Spleen (tissue), 11 donors: ENCODE measurements around the gene TRIM33. TPM values are rescaled to one million over a fixed set of nuclear protein-coding genes. Genes with fewer than 3 reads are reported as not detected.

Experiments used
- DNase-seq: peaks from one replicate; pipeline ENCODE4 v3.0.0-alpha.2; 2020
- H3K27ac ChIP-seq, 8 donors: fragments of 200-600 bp; sonication (generic) in 7 of 8; 1 replicate in 4 of 8; 2 replicates in 4 of 8; pipeline versions ENCODE4 v1.5.0 to v1.8.0; 2016 to 2021; ENCODE audit warnings: inconsistent platforms in 4 of 8, mild to moderate bottlenecking in 4 of 8, moderate library complexity in 1 of 8
- H3K27me3 ChIP-seq, 7 donors: fragments of 200-600 bp; sonication (generic) in 6 of 7; replicated peaks in 1 of 7; 1 replicate in 4 of 7; 2 replicates in 3 of 7; pipeline versions ENCODE4 v1.5.0 to v1.8.0; 2016 to 2021; ENCODE audit warnings: inconsistent platforms in 3 of 7, mild to moderate bottlenecking in 1 of 7
- H3K36me3 ChIP-seq, 6 donors: fragments of 200-600 bp; sonication (generic) in 5 of 6; 1 replicate in 4 of 6; 2 replicates in 2 of 6; pipeline versions ENCODE4 v1.5.0 to v1.8.0; 2016 to 2021; ENCODE audit warnings: inconsistent platforms in 2 of 6
- H3K4me1 ChIP-seq, 6 donors: fragments of 200-600 bp; sonication (generic) in 5 of 6; 1 replicate in 3 of 6; 2 replicates in 3 of 6; pipeline versions ENCODE4 v1.5.0 to v1.8.0; 2016 to 2021; ENCODE audit warnings: inconsistent platforms in 3 of 6
- H3K4me3 ChIP-seq, 8 donors: fragments of 200-600 bp; sonication (generic) in 7 of 8; 1 replicate in 4 of 8; 2 replicates in 4 of 8; pipeline versions ENCODE4 v1.5.0 to v1.8.0; 2016 to 2021; ENCODE audit warnings: inconsistent platforms in 4 of 8, mild to moderate bottlenecking in 4 of 8, moderate library complexity in 2 of 8
- H3K9me3 ChIP-seq, 8 donors: fragments of 200-600 bp; sonication (generic) in 7 of 8; 1 replicate in 4 of 8; 2 replicates in 4 of 8; pipeline versions ENCODE4 v1.5.0 to v1.8.0; 2016 to 2021; ENCODE audit warnings: inconsistent platforms in 4 of 8
- CTCF ChIP-seq, 11 experiments: fragments of 200-600 bp in 7 of 11; fragments of 450-650 bp in 4 of 11; sonication (generic) in 4 of 11; IDR thresholded peaks in 8 of 11; conservative IDR thresholded peaks in 3 of 11; 1 replicate in 7 of 11; 2 replicates in 4 of 11; pipeline versions ENCODE4 v1.4.0 to v1.8.0; 2016 to 2021; ENCODE audit warnings: antibody characterized with exemption in 11 of 11, inconsistent platforms in 4 of 11, mild to moderate bottlenecking in 1 of 11
- POLR2A ChIP-seq, 3 donors: fragments of 450-650 bp; IDR thresholded peaks; one replicate each; pipeline ENCODE4 v1.5.1; 2017; ENCODE audit warnings: antibody characterized with exemption in 3 of 3, mild to moderate bottlenecking in 1 of 3
- POLR2AphosphoS5 ChIP-seq, 3 donors: sonication (generic); formaldehyde crosslinking; IDR thresholded peaks; one replicate each; pipeline ENCODE4 v1.5.1; 2017; ENCODE audit warnings: antibody characterized with exemption in 3 of 3
- whole genome bisulfite sequencing, 5 donors: extraction: QIAGEN DNeasy Blood & Tissue Kit in 3 of 5; methylation state at CpG; one replicate each; pipeline versions ENCODE4 v1.1.5 to v1.1.7; 2013 to 2018; 5-methylcytosine and 5-hydroxymethylcytosine counted together
- intact Hi-C: fragments of 100-400 bp; cut with DNase I; formaldehyde crosslinking; loops from one replicate; pipeline ENCODE4 v1.15.0; 2023; ENCODE audit warnings: low total_unique reads
- polyA plus RNA-seq, 3 donors: library from polyadenylated mRNA; stranded (reverse); fragments of 200-250 nt; gene quantifications; one replicate each; pipeline ENCODE4 v1.2.1, GENCODE V29; 2013
- total RNA-seq, 7 donors: library from RNA; depleted of rRNA in 3 of 7; stranded (reverse); fragments of >200 nt in 3 of 7; fragmentation: NEBNext Ultra II Directional in 4 of 7; extraction: Animal tissue kit (Norgen Biotek cat#: 25700) in 4 of 7; gene quantifications; one replicate each; pipeline versions ENCODE4 v1.1.0 to v1.2.1, GENCODE V29; 2016 to 2021
- donor health status: healthy with polysubstance abuse.
- donor health status: DM: no; HTN: no; CAD: no; lungs with moderate emphysema.
- donor health status: DM: no; HTN: no; CAD: no.
- donor health status: Bipolar disorder and iron deficiency.
- donor health status: healthy.
- donor health status: DM: no; HTN: no; CAD: no.
- donor health status: DM: yes; HTN: yes; CAD: no.

The TRIM33 gene
- total and polyA plus RNA-seq, 10 donors: 8.9 to 59.4 (median 42.2) TPM

DNA sequence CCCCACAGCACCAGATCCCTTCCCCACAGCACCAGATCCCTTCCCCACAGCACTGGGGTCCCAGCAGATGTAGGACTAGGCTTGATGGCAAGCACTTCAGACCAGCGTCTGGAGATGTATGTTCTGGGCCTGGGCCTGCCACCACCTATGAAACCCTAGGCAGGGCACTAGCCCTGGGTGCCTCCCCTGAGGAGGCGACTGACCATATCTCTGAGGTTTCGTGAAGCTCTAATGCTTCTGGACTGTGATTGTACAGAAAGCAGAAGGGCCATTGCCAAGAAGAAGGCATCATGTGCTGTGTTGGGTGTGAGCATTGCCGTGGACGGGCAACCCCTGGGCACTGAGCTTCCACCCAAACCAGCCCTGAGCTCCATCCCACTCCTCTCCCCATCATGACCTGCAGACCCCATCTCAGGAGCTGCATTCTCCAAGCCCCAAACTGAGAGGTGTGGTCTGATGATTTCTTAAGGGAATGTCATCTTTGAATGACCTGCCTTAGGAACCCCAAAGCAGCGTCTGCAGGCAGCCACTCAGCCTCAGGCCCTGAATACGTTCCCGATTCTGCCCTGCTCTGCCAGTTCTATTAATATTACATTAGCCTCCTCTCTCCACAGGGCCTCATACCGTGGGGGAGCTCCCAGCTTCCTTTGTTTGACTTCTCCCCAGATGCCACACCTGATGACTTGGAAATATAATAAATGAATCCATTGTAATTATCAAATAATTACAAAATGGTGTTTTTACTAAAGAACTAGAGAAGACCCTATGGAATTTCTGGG, 163.4 kb downstream of the TRIM33 start:
- TF ChIP-seq POLR2A (IDR thresholded peaks at IDR 0.05): no peak
- no peak for TF ChIP-seq CTCF (IDR thresholded peaks at IDR 0.05 in 8 of 11, conservative IDR thresholded peaks at IDR 0.05 in 3 of 11)
- TF ChIP-seq POLR2AphosphoS5 (IDR thresholded peaks at IDR 0.05): no peak
- H3K4me3 ChIP-seq: no peak overlapping the region
- intact Hi-C loops: no loop called here
- H3K27me3 ChIP-seq: no peaks in the 10 kb centered on the region
- no peak for DNase-seq
- 88 to 95% (median 91%) methylated on average over 9 of the region's 9 CpGs for WGBS, 5 donors
- peaks cover 10 to 29% (median 17%) of the 10 kb centered on the region in 6 donors for H3K4me1 ChIP-seq
- H3K27ac ChIP-seq: no peak overlapping the region
- no peaks in the 10 kb centered on the region for H3K9me3 ChIP-seq
- H3K36me3 ChIP-seq: no peaks in the 10 kb centered on the region

DNA sequence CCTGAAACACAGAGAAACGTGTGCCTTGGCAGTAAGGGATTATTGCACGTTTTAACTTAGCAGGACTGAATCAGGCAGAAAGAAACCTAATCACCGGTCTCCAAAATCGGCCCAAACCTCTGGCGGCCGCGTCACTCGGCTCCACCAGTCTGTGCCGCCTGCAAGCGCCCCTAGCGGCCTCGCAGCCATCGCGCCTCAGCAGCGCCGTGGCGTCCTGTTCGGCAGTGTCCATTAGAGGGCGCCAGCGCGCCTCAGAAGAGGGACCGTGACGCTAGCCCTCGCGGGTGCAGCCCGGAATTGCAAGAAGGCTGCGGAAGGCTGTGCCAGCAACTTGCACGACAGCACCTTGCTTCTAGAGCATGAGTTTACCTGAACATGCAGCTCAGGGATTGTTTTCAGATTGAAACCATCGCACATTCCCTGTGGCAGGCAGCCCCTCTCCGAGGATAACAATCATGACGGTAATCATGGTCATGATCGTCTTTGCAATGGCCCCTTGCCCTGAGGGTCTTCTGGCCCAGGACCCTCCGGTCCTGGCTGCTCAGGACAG, 164.4 kb downstream of the TRIM33 start:
- H3K9me3 ChIP-seq: no peaks in the 10 kb centered on the region
- WGBS, 5 donors: 6 to 8% (median 7%) methylated on average over 30 to 33 of the region's 33 CpGs
- peak; percentile 100 for TF ChIP-seq CTCF (IDR thresholded peaks at IDR 0.05 in 8 of 11, conservative IDR thresholded peaks at IDR 0.05 in 3 of 11)
- no peak for TF ChIP-seq POLR2A (IDR thresholded peaks at IDR 0.05)
- peak; percentile 81 to 91 (median 81) for TF ChIP-seq POLR2AphosphoS5 (IDR thresholded peaks at IDR 0.05)
- no peaks in the 10 kb centered on the region for H3K36me3 ChIP-seq
- H3K27me3 ChIP-seq: no peaks in the 10 kb centered on the region
- DNase-seq: peak; percentile 100
- intact Hi-C loops: no loop called here
- H3K27ac ChIP-seq: peak overlapping the region; percentile 39 to 85 (median 74)
- H3K4me1 ChIP-seq: peaks cover 10 to 36% (median 21%) of the 10 kb centered on the region in 6 donors
- H3K4me3 ChIP-seq: peak overlapping the region; percentile 31 to 67 (median 42)

DNA sequence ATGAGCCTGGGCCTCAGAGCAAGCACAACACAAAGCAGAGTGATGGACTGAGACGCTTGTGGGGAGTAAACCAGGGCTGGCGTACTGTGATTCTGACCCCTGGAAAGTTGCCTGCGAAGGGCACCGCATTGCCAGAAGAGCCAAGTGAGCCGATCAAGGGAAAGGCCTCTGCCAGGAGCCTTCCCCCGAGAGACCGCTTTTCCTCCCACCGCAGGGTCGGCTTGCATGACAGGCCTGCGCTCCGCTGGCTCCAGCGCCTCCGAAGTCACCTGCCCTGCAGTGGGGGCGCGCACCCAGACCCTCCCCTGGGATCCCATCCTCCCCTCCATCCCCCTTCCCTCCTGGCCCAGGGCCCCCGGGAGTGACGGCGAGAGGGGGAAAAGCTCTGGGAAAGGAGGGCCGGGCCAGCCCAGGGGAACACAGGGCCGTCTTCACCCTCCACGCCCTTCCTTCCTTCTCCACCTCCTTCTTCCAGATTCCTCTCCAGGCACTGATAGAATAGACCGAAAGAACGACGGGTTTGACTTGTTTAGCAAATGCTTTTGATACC, 165.0 kb downstream of the TRIM33 start:
- Histone ChIP-seq H3K4me3 (peak overlapping the region; percentile 31 to 67 (median 42)), H3K27ac (peak overlapping the region; percentile 39 to 85 (median 74)), H3K27me3 (no peaks in the 10 kb centered on the region), H3K36me3 (no peaks in the 10 kb centered on the region), H3K9me3 (no peaks in the 10 kb centered on the region), H3K4me1 (peaks cover 10 to 41% (median 21%) of the 10 kb centered on the region in 6 donors)
- intact Hi-C loops: no loop called here
- DNase-seq: peak; percentile 84
- WGBS, 5 donors: 21 to 32% (median 26%) methylated on average over 19 to 24 of the region's 24 CpGs
- TF ChIP-seq POLR2AphosphoS5 (IDR thresholded peaks at IDR 0.05) (no peak), POLR2A (IDR thresholded peaks at IDR 0.05) (no peak), CTCF (IDR thresholded peaks at IDR 0.05 in 8 of 11, conservative IDR thresholded peaks at IDR 0.05 in 3 of 11) (no peak)

GRCh38 chr1:114344656-114345055, 166.3 kb downstream of the TRIM33 start:
- intact Hi-C loops: no loop called here
- H3K4me1 ChIP-seq: peaks cover 10 to 48% (median 21%) of the 10 kb centered on the region in 6 donors
- H3K36me3 ChIP-seq: no peaks in the 10 kb centered on the region
- no peaks in the 10 kb centered on the region for H3K27me3 ChIP-seq
- no peaks in the 10 kb centered on the region for H3K9me3 ChIP-seq
- no peak overlapping the region for H3K27ac ChIP-seq
- H3K4me3 ChIP-seq: no peak overlapping the region
- no peak for DNase-seq
- TF ChIP-seq CTCF (IDR thresholded peaks at IDR 0.05 in 8 of 11, conservative IDR thresholded peaks at IDR 0.05 in 3 of 11) (no peak), POLR2A (IDR thresholded peaks at IDR 0.05) (no peak), POLR2AphosphoS5 (IDR thresholded peaks at IDR 0.05) (no peak)
- WGBS, 5 donors: 82 to 90% (median 86%) methylated on average over 4 of the region's 4 CpGs
